Thymus (tissue), 11 donors: Measurements from ENCODE around the gene TMEM50A. TPM values are rescaled to one million over a fixed set of nuclear protein-coding genes. Genes with fewer than 3 reads are reported as not detected.
"Not testable (repeated sequence)": the region's sequence is repeated elsewhere in the genome, so short reads cannot be mapped to it uniquely, and the experiment has no call there.

Experiments
- DNase-seq, 9 donors: peaks; one replicate each; pipeline ENCODE4 v3.0.0-alpha.2; 2013; ENCODE audit warnings: low spot score in 9 of 9, low read depth in 6 of 9, missing footprints in 1 of 9
- H3K27ac ChIP-seq, 2 donors: one replicate each; pipeline ENCODE4 v1.5.1; 2013; ENCODE audit warnings: control low read depth in 1 of 2, low read depth in 1 of 2, low read length in 1 of 2, mild to moderate bottlenecking in 1 of 2, moderate library complexity in 1 of 2
- H3K27me3 ChIP-seq, 2 donors: one replicate each; pipeline ENCODE4 v1.5.1; 2013; ENCODE audit warnings: low read length in 1 of 2; ENCODE audit not compliant: control insufficient read depth in 2 of 2, insufficient read depth in 1 of 2
- H3K36me3 ChIP-seq, 2 donors: one replicate each; pipeline ENCODE4 v1.5.1; 2013; ENCODE audit warnings: low read length in 1 of 2, mild to moderate bottlenecking in 1 of 2, moderate library complexity in 1 of 2; ENCODE audit not compliant: control insufficient read depth in 2 of 2, insufficient read depth in 2 of 2
- H3K4me1 ChIP-seq, 2 donors: one replicate each; pipeline ENCODE4 v1.5.1; 2013; ENCODE audit warnings: low read length in 2 of 2; ENCODE audit not compliant: control insufficient read depth in 2 of 2, insufficient read depth in 2 of 2
- H3K4me3 ChIP-seq, 2 donors: one replicate each; pipeline ENCODE4 v1.5.1; 2013; ENCODE audit warnings: low read length in 2 of 2, control low read depth in 1 of 2, mild to moderate bottlenecking in 1 of 2
- H3K9me3 ChIP-seq, 2 donors: one replicate each; pipeline ENCODE4 v1.5.1; 2013; ENCODE audit warnings: low read length in 1 of 2, mild to moderate bottlenecking in 1 of 2; ENCODE audit not compliant: control insufficient read depth in 2 of 2, insufficient read depth in 1 of 2
- WGBS: extraction: QIAGEN DNeasy Blood & Tissue Kit; methylation state at CpG from one replicate; pipeline ENCODE4 v1.1.7; 2013; 5-methylcytosine and 5-hydroxymethylcytosine counted together
- polyA plus RNA-seq: library from polyadenylated mRNA; stranded (reverse); fragments of 200-250 nt; gene quantifications from one replicate; pipeline ENCODE4 v1.2.3, GENCODE V29; 2013
- total RNA-seq: library from RNA; stranded (reverse); fragments of 120-200 nt; gene quantifications from one replicate; pipeline ENCODE4 v1.2.4, GENCODE V29; 2013
- donor health status: healthy.

Gene TMEM50A
- total and polyA plus RNA-seq, 2 donors = 63.8 to 109 TPM

GRCh38 chr1:25388691-25389090 is 50.6 kb downstream of the TMEM50A start:
- 84% methylated on average over 8 of the region's 9 CpGs for WGBS
- DNase-seq, H3K4me3 ChIP-seq, H3K4me1 ChIP-seq, H3K27ac ChIP-seq, H3K27me3 ChIP-seq, H3K9me3 ChIP-seq, H3K36me3 ChIP-seq: not testable (repeated sequence)

- 65% methylated on average over 3 of the region's 3 CpGs for WGBS
- H3K36me3 ChIP-seq, H3K27me3 ChIP-seq, DNase-seq, H3K9me3 ChIP-seq, H3K4me3 ChIP-seq, H3K4me1 ChIP-seq, H3K27ac ChIP-seq: not testable (repeated sequence)
These were observed 51.6 kb downstream of the TMEM50A start for GRCh38 chr1:25389721-25390120.

DNA sequence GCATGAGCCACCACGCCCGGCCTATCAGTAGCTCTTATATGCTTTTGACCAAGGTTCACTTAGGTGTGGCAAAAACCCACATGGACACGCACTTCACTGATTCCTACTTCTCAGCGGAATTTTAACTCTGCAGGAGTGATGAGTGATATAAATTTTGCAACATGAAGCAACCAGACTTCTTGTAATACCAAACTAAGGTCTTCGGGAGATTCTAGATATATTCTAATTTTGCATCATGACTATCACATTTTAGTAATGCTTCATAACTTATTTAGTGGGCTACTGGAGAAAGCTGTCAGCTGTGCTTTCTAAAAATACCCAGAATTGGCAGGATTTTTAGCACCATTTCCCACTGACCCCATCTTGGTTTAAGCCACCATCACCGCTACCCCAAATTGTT is 54.7 kb downstream of the TMEM50A start:
- no peaks in the 10 kb centered on the region for H3K27me3 ChIP-seq
- no peaks in the 10 kb centered on the region for H3K9me3 ChIP-seq
- H3K27ac ChIP-seq = no peak overlapping the region
- no peaks in the 10 kb centered on the region for H3K36me3 ChIP-seq
- WGBS = 99% methylated on average over 6 of the region's 6 CpGs
- H3K4me1 ChIP-seq = no peaks in the 10 kb centered on the region
- no peak overlapping the region for H3K4me3 ChIP-seq
- no peak for DNase-seq

DNA sequence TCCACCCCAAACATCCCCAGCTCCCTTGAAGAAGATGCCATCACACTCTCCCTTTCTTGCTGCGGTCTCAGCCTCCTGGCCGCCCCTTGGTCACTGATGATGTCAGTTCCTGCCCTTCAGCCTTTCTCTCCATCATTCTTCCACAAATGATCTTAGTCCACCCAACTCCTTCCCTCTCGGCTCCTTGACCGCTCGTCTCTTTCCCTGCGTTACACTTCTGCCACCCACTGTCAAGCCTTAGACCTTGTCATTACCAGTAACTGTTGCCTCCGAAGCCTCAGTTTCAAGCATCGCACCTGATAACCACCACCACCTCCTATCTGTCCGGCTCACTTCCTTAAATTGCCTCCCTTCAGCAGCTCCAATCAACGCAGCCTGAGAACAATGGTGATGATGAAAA is 59.4 kb downstream of the TMEM50A start:
- not testable (repeated sequence) for H3K4me1 ChIP-seq, H3K27me3 ChIP-seq, H3K9me3 ChIP-seq, H3K36me3 ChIP-seq, H3K4me3 ChIP-seq, DNase-seq, H3K27ac ChIP-seq
- WGBS = 100% methylated on average over 3 of the region's 10 CpGs

- H3K27me3 ChIP-seq, H3K36me3 ChIP-seq, H3K9me3 ChIP-seq, DNase-seq, H3K4me1 ChIP-seq, H3K27ac ChIP-seq, H3K4me3 ChIP-seq: not testable (repeated sequence)
- WGBS = no CpG with 5 or more reads among the region's 2 CpGs
These were observed 59.9 kb downstream of the TMEM50A start for GRCh38 chr1:25398079-25398478.

DNA sequence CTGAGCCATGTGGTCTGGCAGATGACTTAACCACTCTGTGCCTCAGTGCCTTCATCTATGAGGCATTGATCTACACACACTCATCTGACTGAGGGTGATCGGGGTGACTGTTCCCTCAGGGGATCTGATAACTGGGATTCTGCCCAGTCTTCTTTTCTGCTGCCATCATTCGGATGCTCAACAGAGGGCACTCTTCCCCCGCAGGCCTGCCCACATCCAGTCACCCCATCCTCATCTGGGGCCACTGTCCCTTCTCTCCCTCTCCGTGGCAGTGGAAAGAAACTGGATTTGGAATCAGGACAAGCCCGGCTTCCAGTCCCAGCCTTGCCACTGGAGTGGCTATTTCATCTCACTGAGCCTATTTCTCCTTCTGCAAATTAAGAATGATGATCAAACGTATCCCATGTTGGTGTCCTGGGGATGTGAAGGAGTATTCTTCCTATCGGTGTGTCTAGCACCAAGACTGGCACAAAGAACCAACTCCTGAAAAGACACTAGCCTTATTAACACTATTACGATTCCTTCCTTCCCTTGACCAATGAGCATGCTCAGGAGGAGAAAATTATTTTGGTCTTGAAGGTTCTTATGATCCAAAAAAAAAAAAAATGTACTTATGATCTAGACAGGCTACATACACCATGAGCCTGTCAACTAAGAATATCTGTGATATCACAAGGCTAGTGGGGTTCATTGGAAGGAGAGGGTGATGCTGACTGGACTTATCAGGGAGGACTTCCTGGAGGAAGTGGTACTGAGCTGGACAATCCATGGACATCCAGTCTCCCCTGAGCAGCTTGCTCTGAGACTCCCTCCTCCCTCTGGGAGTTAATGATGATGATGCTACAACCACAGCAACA is 65.0 kb downstream of the TMEM50A start:
- WGBS = 31% methylated on average over 6 of the region's 8 CpGs
- DNase-seq = not testable (repeated sequence)

GRCh38 chr1:25405731-25406305 is 67.7 kb downstream of the TMEM50A start:
- H3K27me3 ChIP-seq, H3K27ac ChIP-seq, H3K4me3 ChIP-seq, H3K4me1 ChIP-seq, DNase-seq, H3K9me3 ChIP-seq, H3K36me3 ChIP-seq: not testable (repeated sequence)
- 87% methylated on average over 9 of the region's 12 CpGs for WGBS

More for the DNA sequence above, 65.0 kb downstream of the TMEM50A start:
- H3K9me3 ChIP-seq, H3K4me3 ChIP-seq, H3K4me1 ChIP-seq, H3K27me3 ChIP-seq, H3K36me3 ChIP-seq, H3K27ac ChIP-seq: not testable (repeated sequence)

- not testable (repeated sequence) for H3K4me1 ChIP-seq, DNase-seq, H3K36me3 ChIP-seq, H3K4me3 ChIP-seq, H3K27me3 ChIP-seq, H3K9me3 ChIP-seq, H3K27ac ChIP-seq
- 89% methylated on average over 10 of the region's 10 CpGs for WGBS
These were observed 71.7 kb downstream of the TMEM50A start for GRCh38 chr1:25409641-25410427.
